NCI-H748 (cell line): ENCODE data around the gene ING2.
A peak's percentile ranks its signal among the peaks of the same experiment; 100 is the strongest.
"Not testable (repeated sequence)": the region's sequence is repeated elsewhere in the genome, so short reads cannot be mapped to it uniquely, and the experiment has no call there.

ENCODE experiments used
- DNase-seq: peaks from one replicate; lab custom pipeline; 2025; ENCODE audit not compliant: unreplicated experiment; lab: John Stamatoyannopoulos, UW

Gene ING2

GRCh38 chr4:183504930-183505610, at the start of gene ING2:
ING2 (plus strand) TSS chr4:183505058; CDS start chr4:183505196, 138 bp downstream.
- peak; percentile 81 for DNase-seq

- DNase-seq: no peak
Measured at GRCh38 chr4:183455431-183456195, 49.2 kb upstream of the ING2 start.

- DNase-seq: no peak
Measured at GRCh38 chr4:183458005-183458404, 46.9 kb upstream of the ING2 start.

- not testable (repeated sequence) for DNase-seq
Measured at GRCh38 chr4:183463903-183464619, 40.8 kb upstream of the ING2 start.

- DNase-seq: not testable (repeated sequence)
Measured at GRCh38 chr4:183465879-183466278, 39.0 kb upstream of the ING2 start.

GRCh38 chr4:183467246-183467645, 37.6 kb upstream of the ING2 start:
- no peak for DNase-seq

GRCh38 chr4:183468210-183469095, 36.4 kb upstream of the ING2 start:
- no peak for DNase-seq

- DNase-seq: no peak
Measured at GRCh38 chr4:183469285-183469684, 35.6 kb upstream of the ING2 start.

GRCh38 chr4:183469936-183470335, 34.9 kb upstream of the ING2 start:
- no peak for DNase-seq

- no peak for DNase-seq
Measured at GRCh38 chr4:183470821-183471220, 34.0 kb upstream of the ING2 start.

GRCh38 chr4:183471946-183472708, 32.7 kb upstream of the ING2 start:
- peak; percentile 66 for DNase-seq

- DNase-seq: no peak
Measured at GRCh38 chr4:183478123-183478522, 26.7 kb upstream of the ING2 start.

- no peak for DNase-seq
Measured at GRCh38 chr4:183478926-183479325, 25.9 kb upstream of the ING2 start.

- not testable (repeated sequence) for DNase-seq
Measured at GRCh38 chr4:183482515-183483095, 22.3 kb upstream of the ING2 start.

- no peak for DNase-seq
Measured at GRCh38 chr4:183483997-183484396, 20.9 kb upstream of the ING2 start.

- no peak for DNase-seq
Measured at GRCh38 chr4:183485411-183486160, 19.3 kb upstream of the ING2 start.

- DNase-seq: no peak
Measured at GRCh38 chr4:183492791-183493222, 12.1 kb upstream of the ING2 start.

- DNase-seq: no peak
Measured at GRCh38 chr4:183493246-183493645, 11.6 kb upstream of the ING2 start.

- no peak for DNase-seq
Measured at GRCh38 chr4:183495184-183495583, 9.7 kb upstream of the ING2 start.
